Lung microvascular endothelial cell (primary cell): ENCODE measurements around the gene OBI1. TPM values are rescaled to one million over a fixed set of nuclear protein-coding genes. Genes with fewer than 3 reads are reported as not detected.

Experiments used
- DNase-seq, 2 donors: peaks; one replicate each; pipeline versions ENCODE4 v3.0.0 to v3.0.0-alpha.2; 2010; ENCODE audit warnings: low read depth in 2 of 2
- total RNA-seq: library from RNA; depleted of rRNA; stranded (reverse); fragments of >200 nt; gene quantifications from 2 replicates; pipeline ENCODE4 v1.2.1, GENCODE V29; 2014

The OBI1 gene
- total RNA-seq, 1 donor from 2014 or later, result 17.3 TPM

DNA sequence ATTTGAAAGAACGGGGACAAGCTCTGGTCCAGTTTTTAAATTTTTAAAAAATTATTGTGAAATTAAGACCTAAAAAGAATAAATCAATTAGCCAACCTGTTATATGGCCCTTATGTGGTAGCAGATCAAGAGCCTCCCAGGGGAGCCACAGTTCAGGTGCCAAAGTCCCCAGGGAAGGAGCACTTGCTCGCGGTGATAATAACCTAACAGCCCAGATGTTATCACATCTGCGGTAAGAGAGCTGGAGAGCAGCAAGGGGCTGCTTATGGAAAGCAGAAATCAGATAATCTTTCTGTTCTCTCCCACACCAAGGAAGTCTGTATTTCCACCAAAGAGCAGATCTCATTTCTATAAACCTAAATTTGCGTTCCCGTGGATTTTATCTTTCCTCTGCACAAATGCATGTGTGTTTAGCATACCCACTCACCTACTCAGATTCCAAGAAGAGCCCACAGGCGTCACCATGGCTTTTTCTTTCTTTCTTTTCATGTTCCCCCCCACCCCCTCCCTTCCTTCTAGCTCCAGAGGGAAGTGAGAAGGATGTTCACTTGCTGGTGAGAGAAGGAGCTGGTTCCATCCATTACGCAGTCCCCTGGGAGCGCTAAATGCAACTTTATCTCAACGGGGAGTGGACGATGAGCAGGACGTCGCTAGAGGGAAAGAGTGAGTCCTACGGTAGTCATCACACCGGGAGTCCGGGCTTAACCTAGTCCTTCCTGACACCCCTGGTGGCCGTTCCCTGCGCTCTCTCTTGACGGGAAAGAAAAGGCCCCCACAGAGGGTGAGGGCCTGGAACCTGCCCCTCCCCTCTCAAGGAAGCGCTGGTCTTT, 54.0 kb downstream of the OBI1 start:
- DNase-seq, result no peak

DNA sequence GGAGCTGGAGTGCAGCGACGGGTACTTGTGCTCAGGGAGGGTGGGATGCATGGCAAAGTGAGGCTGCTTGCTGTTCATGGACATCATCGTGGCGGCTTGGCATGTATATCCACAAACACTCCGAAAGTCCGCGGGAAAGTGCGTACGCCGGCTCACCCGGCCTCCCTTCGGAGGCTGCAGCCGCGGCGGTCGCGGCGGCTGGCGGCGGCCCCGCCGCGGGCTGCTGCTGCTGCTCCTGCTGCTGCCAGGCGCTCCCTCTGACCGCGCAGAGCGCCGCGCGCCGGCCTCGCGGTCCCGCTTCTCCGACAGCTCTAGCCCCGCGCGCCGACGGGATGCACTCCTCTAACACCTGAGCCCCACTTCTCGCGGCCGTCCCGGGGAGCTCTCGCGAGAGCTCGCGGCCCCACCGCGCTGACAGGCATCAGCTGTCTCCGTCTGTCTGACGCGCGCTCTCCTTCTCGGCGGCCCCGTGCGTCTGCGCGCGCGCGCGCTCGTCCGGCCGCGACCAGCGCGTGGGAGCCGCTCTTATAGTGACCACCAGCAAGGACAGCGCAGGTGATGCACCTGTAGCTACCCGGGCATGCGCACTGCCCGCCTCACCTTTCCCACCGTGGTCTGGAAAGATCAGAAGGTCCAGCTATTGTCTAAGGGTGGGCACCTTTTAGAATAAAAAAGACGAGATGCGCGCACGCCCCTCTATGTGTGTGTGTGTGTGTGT, 55.6 kb downstream of the OBI1 start, which contains the start of gene POU4F1:
Gene POU4F1 (minus strand): TSS at position 313 of the 718 bp plus-strand sequence. CDS start 226 bp downstream, at position 87.
- DNase-seq, result peak; percentile 53 to 78

GRCh38 chr13:78602561-78603239, 56.3 kb downstream of the OBI1 start:
- peak in 1 of 2 donors; percentile 22 for DNase-seq

DNA sequence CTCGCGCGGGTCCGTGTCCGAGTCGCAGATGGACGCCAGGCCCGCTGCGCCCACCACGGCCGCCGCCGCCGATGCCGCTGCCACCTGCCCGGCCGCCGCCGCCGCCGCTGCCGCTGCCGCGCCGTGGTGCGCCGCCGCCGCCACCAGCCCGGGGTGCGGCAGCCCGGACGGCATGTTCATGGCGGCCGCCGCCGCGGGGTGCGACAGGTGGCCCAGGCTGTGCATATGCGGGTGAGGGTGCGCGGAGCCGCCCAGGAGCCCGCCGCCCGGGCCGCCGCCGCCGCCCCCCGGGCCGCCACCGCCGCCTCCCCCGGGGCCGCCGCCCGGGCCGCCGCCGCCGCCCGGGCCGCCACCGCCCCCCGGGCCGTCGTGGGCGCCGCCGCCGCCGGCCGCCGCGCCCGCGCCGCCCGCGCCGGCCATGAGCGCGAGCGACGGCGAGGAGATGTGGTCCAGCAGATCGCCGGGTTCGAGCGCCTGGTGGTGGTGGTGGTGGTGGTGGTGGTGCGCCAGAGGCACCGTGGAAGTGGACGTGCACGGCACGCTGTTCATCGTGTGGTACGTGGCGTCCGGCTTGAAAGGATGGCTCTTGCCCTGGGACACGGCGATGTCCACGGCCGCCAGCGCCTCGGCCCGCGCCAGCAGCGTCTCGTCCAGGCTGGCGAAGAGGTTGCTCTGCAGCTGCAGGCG, 56.9 kb downstream of the OBI1 start:
- DNase-seq, result peak in 1 of 2 donors; percentile 13

DNA sequence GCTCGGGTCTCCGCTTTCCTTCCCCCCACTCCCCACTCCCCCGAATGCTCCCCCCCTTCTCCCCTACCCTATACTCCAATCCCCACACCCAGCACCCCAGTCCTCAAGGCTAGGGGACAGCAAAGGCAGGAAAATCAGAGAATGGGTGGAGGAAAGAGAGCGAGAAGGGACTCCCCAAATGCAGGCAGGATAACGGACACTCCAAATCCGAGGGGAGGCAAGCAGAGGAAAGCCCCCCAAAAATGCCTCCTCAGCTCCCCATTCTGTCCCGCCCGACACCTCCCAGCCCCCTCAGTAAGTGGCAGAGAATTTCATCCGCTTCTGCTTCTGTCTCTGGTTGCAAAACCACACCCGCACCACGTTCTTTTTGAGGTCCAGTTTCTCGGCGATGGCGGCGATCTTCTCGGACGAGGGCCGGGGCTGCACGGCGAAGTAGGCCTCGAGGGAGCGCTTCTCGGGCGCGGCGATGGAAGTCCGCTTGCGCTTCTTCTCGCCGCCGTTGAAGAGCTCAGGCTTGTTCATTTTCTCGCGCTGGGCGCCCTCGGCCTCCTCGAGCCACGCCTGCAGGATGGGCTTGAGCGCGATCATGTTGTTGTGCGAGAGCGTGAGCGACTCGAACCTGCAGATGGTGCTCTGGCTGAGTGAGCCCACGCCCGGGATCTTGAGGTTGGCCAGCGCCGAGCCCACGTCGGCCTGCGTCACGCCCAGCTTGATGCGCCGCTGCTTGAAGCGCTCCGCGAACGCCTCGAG, 57.7 kb downstream of the OBI1 start:
- peak; percentile 30 to 44 for DNase-seq

DNA sequence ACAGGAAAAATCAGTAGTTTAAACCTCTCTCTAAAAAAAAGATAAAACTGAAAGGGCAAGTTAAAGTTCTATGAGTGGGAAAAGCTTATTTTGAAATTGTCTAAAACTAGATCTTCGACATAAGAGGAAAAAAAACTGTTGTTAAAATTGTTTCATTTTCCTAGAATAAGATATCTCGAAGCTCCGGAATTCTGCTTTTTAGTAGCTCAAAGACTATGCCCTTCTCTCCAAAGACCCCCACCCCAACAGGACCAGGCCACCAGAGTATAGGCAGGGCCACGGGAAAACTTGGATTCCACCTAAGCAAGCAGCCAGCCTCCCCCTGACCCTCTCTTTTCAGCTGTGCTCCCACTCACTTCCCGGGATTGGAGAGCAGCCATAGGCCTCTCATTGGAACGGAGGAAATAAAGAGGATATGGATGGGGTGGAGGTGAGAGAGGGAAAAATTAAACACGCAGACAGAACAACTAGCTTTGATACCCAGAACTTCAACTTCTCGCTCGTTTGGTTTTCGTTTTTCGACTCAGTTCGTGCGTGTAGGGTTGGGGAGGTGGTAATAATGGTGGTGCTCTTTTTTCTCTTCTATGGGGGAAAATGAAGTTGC, 58.6 kb downstream of the OBI1 start:
- DNase-seq, result no peak

DNA sequence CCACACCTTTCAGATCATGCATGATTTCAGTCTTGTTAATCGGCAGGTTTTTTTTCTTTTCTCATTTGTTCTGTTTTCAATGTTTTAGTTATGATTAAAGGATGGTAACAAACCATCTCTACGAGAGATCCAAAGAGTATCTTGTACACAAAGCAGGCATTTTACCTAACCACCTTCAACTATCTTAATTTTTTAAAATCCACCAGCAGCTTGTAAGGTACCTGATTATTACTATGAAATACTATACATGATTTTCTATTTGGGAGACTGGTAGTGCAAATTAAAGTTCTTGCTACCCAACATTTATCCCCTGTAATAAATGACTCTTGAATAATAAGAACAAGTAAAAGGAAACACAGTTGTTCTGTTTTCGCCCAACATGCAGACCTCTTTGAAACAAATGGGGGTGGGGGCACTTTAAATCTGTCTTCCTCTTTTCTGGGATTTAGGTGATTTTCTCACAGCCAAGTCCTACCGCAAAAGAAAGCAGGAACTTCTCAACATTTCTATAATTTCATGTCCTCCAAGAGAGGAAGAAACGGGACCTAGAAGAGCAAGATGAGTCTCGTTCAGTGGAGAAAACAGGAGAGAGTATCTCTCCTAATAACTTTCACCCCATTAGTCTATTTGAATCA, 59.2 kb downstream of the OBI1 start:
- no peak for DNase-seq

GRCh38 chr13:78598966-78599644, 59.9 kb downstream of the OBI1 start:
- DNase-seq, result no peak

DNA sequence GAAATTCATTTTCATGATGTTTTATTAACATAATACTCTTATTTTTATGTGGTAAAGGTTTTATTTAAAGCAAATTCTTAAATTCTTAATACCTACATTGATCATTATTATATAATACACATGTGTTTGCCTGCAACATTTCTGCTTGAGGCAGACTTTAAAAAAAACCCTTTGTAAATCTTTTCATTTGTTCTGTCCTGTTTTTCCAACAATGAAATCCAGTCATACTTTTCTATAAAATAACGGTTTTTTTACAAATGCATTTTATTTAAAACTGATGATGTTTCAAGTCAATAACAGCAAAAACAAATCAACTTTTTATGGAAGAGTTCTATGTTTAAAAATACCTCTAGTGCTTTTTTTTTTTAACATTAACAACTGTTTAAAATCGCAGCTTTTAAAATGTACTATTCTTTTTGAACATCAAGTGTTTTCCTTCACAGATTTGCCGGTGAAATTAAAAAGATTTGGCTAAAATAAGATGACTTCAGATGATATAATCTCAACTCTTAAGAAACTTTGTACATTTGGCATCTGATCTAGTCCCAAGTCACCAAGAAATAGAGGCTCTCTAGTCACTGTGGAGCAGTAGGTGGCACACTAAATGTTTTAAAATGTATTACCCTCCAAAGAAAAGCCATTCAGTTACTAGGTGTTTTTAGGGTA, 60.7 kb downstream of the OBI1 start:
- DNase-seq, result no peak

DNA sequence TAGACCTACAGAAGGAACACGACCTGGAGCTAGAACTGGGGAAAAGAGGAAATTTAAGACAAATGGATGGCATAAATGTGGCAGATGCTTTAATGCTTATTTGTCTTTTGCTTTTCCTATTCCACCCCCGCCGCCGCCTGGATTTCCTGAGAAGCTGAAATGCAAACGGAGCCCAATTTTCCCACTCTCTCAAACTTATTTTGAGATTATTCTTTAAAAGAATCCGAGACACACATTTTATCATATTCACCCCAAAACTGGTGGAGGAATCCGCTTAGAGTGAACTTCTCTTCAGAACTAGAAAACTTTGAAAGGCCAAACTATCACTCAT, 61.4 kb downstream of the OBI1 start:
- no peak for DNase-seq

DNA sequence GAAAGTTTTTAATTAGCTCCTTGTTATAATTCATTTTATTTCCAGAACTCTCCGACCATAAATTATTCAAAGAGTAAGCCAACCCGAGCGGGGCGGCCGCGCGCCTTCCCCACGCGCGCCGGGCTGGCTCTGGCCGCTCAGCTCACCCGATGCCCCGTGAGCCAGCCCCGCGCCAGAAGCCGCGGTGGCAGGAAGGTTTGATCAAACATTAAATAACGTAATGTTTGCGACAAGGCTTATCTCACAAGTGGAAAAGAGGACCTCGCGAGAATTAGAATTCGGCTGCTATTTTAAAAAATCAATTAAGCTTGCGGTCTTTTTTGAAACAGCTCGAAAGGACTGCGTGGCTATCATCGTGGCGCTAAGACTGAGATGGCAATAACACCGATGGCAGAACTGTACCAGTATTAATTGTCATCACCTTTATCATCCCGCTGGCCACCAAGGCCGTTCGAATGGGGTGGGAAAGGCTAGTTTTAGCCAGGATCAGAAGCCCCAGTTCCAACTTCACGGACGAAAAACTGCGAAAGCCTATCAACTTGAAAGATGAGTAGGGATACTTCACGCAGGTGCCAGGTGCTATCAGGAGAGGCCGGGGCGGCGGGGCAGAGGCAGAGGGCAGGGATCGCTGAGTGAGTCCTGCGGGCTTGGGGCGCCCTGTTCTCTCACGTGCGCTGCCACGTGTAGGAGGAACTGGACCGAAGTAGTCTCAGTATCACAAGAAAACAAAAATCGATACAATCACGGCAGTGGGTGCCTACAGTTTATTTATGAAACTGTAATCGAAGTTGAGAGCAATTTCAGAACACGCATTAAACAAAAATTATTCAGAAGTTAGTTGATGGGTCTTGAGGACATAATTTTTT, 62.0 kb downstream of the OBI1 start:
- DNase-seq, result no peak

DNA sequence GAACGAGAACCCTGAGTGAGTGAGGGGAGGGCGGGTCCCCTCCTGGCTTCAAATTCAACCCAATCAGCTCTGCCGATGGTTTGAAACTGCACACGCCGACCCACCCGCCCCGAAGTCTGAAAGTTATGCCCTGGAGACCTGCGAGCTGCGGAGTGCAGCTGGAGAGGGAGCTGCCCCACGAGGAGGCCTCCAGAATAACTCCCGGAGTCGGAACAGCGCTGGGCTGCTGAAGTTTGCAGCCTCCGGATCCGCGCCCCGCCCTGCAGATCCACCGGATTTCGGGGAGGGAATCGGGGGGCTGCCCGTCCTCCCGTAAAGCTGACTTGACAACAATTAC, 62.6 kb downstream of the OBI1 start:
- DNase-seq, result no peak

GRCh38 chr13:78595495-78596398, 63.2 kb downstream of the OBI1 start:
- DNase-seq, result no peak

- no peak for DNase-seq
These were observed 64.4 kb downstream of the OBI1 start for GRCh38 chr13:78594456-78594975.

DNA sequence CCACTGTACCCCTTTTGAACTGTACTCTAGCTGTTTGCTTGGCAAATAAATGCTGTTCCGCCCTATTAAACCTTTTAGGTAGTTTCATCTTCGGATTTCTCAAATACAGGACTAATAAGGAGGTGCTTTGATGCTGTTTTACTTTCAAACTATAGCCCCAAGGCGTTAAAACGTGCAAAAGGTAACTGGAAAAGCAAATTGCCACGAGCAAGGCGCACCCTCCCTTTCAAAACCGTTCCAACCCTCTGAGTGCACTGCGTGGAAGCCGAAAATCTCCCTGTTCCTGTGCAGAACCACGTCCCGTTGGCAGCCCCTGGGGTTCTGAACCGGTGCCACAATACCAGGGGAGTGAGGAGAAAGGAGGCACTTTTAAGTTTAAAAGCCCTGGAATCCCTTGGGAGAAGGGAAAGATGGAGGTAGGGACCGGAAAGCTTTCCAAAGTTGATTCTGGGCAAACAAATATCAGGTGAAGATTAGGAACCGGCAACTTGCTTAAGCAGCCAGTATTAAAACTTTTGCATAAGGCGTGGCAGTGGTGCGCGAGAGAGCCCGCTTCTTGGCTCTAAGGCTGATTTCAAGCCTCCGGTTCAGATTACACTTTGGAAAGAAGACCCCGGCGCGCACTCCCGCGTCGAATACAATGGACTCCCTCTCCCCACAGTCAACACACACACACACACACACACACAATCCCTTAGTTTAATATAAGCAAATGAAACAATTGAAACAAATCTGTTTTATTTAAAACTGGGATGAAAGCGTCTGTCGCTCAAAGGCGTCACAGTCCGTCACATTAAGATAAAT, 65.1 kb downstream of the OBI1 start:
- no peak for DNase-seq

- no peak for DNase-seq
These were observed 65.8 kb downstream of the OBI1 start for GRCh38 chr13:78593129-78593528.
